Measurements from ENCODE around the gene IGSF23. TPM values are rescaled to one million over a fixed set of nuclear protein-coding genes. Genes with fewer than 3 reads are reported as not detected.

IGSF23 gene
- total and polyA plus RNA-seq, 2 of the 13 experiments (the other 11 are each of a cell fraction or from before 2014, with no cell fraction given), result 2.3 to 8.8 TPM

- TF ChIP-seq ZNF687 (CRISPR knock-in tag; IDR thresholded peaks at IDR 0.05) (peak; percentile 22; the same call in 1 of the 2 replicates), PITX1 (CRISPR knock-in tag; IDR thresholded peaks at IDR 0.05) (peak; percentile 74; the same call in 1 of the 2 replicates), NCOA1 (CRISPR knock-in tag; IDR thresholded peaks at IDR 0.05) (0 out of 2 replicates have a peak, but pooled peaks have one; percentile 45), ZNF230 (CRISPR knock-in tag; IDR thresholded peaks at IDR 0.05) (no peak), HDAC6 (IDR thresholded peaks at IDR 0.05; ENCODE audit: low read depth, low read length) (no peak), GABPB1 (CRISPR knock-in tag; IDR thresholded peaks at IDR 0.05) (no peak), HNRNPUL1 (IDR thresholded peaks at IDR 0.05; ENCODE audit: low read depth, low read length) (no peak), SMC3 (IDR thresholded peaks at IDR 0.05; ENCODE audit: low read length) (peak; percentile 24; the same call in 1 of the 2 replicates), ZIK1 (CRISPR knock-in tag; IDR thresholded peaks at IDR 0.05; ENCODE audit: borderline replicate concordance, low read depth) (no peak), ZBTB40 (IDR thresholded peaks at IDR 0.05) (no peak), ZBTB40 (CRISPR knock-in tag; IDR thresholded peaks at IDR 0.05) (no peak), ZNF460 (CRISPR knock-in tag; IDR thresholded peaks at IDR 0.05; ENCODE audit: borderline replicate concordance) (peak; percentile 94), ZNF350 (CRISPR knock-in tag; IDR thresholded peaks at IDR 0.05; ENCODE audit: borderline replicate concordance, low read depth) (peak; percentile 51; the same call in 1 of the 2 replicates), HMG20B (CRISPR knock-in tag; conservative IDR thresholded peaks at IDR 0.05) (0 out of 2 replicates have a peak, but pooled peaks have one; percentile 49), ZSCAN31 (CRISPR knock-in tag; IDR thresholded peaks at IDR 0.05; ENCODE audit: low read depth) (no peak), PHF8 (CRISPR knock-in tag; IDR thresholded peaks at IDR 0.05) (no peak)
Observed at GRCh38 chr19:44570984-44571684, 42.2 kb upstream of the IGSF23 start (continued).
